GM21737 (cell line): ENCODE data around the gene ZNF142.
A peak's percentile ranks its signal among the peaks of the same experiment; 100 is the strongest.

ENCODE experiments used
- ATAC-seq: cut with Tn5 transposase; IDR thresholded peaks from one replicate; pipeline ENCODE4 v1.9.1; 2021; ENCODE audit warnings: mild to moderate bottlenecking, moderate library complexity; ENCODE audit not compliant: unreplicated experiment

ZNF142 gene

DNA sequence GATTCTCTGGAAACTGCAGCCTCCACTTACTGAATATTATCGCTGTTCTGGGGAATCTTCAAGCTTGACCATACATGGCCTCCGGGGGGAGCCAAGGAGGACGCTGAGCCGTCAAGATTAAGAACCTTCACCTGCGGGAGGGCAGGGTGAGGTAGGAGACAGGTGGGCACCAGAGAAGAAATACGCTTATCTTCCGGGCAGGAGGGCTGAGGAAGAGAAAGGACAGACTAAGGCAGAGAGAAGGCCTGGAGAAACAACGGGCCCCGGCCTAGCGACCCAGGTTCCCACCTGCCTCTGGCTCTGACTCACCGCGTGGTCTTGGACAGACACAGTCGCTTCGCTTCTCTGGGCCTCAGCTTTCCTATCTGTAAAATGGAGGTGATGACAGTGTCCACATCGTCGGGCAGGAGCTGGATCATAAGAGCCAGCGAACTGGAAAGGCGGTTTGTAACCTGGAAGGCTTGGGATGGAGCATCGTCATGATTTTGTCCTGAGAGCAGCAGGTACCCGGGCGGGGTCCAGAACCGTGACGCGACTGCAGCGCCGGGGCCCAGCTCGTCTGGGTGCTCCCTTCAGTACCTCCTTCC, 659 bp downstream of the ZNF142 start:
- peak; percentile 36 for ATAC-seq

DNA sequence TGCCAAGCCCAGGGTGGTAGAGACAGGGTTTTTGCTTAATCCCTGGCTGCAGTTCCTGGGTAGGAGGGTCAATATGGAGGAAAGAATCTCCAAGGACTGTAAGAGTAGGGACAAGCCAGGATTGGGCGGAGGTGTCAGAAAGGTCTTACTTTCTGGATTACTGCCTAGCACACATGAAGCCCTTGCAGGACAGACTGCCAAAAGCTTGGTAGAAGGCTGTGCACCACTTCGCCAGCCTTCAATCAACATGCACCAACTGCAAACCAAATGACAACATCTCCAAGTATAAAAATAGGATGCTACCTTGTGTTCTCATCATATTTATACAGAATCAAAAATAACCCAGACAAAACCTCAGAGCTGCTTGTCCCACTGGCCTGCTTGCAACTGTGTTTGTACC, 3.7 kb downstream of the ZNF142 start:
- no peak for ATAC-seq

DNA sequence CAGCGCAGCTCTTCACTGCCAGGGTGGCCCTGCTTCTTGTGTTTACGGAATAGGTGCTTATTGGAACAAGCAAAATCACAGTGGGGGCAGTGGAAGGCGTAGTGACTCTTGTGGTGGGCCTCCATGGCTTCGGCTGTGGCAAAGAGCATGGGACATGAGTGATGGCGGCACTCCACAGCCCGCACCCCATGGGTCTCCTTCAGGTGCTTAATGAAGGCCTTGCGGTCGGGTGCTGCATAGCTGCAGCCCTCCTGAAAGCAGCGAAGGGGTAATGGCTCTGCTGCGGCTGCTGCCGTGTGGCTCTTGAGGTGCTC, 10.7 kb downstream of the ZNF142 start:
- ATAC-seq, result no peak

DNA sequence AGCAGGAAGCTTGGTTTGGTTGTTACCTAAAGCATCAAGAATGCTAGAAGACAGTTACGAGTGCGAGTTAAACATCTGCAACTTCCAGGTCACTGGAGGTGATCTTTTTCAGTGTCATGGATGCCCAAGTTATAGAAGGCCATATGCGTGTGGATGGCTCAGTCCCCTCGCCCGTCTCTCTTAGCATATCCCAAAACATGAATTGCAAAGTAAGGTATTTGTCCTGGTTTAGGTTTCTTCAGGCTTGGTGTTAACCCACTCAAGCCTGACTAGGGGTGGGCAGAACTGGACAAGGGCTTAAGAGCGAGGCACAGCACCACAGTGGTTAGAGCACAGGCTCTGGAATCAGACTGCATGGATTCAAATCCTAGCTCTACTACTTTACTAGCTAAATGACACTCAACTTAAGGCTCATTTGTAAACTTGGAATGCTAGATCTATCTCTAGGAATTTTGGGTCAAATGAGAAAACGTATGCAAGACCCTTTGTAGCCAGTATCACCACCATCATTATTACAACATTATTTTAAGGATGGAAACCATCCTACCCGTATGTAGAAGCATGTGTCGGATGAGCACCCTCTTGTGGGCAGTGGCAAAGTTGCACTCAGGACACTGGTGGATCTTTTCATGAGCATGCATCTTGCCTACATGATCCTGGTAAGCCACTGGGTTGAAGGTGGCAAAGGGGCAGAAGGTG, 11.2 kb downstream of the ZNF142 start:
- no peak for ATAC-seq

DNA sequence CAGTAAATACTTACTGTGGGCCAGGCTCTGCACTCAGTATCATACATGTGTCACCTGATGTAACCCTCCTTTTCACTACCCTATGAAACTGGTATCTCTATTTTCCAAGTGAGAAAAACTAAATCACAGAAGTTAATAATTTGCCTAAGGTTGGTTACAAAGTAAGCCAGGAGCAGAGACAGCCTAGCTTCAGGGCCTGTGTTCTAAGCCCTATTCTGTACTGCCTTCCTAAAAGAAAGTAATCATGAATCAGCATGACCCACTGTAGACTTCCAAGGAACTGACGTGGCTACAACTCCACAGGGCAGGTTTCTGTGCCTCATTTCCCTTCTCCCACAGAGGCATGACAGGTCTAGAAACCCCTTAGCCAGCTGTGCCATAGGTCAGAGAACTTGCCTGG, 14.3 kb downstream of the ZNF142 start:
- ATAC-seq, result peak; percentile 74

DNA sequence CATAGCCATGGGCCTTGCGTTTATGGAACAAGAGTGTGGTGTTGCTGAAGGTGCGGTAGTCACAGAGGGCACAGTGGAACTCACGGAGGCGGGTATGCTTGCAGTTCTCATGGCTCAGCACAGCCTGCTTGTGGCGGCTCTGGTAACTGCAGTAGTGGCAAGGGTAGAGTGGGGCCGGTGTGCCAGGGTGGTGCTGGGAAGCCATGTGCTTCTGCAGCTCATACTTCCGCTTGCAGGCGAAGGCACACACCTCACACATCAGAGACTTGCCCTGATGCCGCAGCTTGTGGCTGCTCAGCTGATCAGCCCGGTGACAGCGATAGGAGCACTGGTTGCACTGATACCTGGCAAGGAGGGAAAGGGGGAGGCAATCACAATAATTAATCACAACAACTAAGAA, 14.7 kb downstream of the ZNF142 start:
- no peak for ATAC-seq

DNA sequence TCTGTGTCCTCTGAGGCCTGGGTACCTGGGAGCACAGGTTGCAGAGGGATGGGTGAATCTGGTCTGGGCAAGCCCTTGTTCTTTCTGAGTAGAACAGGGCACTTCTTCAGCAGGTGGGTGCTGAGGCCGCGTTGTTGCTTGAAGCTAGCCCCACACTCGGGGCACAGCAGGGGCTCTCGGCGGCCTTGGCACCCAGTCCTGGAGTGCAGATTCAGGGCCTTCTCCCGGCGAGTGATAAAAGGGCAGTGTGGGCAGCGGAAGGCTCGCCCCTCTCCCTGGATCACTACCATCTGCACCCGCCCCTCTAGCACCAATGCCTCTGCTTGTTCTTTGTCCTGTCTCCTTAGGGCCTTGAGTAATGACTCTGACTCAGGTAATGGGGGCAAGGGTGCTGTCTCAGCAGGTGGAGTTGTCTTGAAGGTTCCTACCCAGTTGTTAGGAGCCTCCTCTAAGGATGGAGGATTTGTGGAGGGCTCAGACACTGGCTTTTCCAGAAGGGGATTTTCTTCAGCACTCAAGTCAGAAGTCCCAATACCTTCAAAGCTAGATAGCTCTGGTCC, 15.6 kb downstream of the ZNF142 start:
- no peak for ATAC-seq

DNA sequence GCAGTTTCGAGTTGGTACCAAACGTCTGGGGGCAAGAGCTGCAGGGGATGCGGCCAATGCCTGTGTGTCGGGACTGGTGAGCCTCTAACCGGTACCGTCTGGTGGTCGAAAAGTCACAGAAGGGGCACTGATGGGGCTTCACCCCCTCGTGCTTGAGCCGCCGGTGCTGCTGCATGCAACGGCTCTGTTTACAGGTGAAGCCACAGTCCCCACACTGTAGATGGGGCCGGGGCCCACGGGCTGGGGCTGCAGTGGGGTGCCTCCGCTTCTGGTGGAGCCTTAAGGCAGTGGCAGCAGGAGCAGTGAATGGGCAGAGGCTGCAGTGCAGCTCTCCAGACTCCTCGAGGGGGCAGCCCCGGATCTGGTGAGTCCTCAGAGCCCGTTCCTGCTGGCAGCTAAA, 16.6 kb downstream of the ZNF142 start:
- no peak for ATAC-seq

DNA sequence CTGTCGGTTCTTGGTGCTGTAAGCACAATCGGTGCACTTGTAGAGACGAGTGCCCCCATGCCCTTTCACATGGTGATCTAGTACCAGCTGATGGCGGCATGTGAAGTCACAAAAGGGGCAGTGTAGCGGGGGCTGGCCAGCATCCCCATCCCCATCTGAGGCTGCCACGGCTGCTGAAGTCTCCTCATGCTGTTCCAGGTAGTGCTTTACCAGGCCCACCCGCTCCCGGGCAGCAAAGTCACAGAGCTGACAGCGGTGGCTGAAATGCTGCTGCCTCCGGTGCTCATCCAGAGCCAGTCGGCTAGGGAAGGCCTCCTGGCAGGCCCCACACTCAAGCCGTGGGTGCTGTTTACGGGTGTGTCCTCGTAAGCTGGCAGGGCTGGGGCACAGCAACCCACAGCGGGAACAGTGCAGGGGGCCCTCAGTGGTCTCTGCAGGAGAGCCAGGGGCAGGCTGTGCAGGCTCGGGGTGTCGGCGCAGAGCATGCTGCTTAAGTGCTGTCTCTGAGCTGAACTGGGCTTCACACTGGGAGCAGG, 17.2 kb downstream of the ZNF142 start:
- no peak for ATAC-seq

DNA sequence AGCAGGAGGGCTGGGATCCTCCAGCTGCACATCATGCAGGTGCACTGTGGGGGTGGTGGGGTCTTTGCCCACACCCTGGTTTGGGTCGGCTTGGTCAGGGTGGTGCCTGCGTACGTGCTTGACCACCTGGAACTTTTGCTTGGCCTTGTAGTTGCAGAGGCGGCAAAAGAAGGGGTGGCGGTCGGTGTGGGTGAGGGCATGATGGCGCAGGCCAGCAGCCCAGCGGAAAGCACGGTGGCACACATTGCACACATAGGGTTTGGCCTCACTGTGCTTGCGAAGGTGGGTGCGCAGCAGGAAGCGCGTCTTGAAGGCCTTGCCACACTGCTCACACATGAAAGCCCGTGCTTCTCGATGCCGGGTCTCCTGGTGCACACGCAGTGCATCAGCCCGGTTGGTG, 21.1 kb downstream of the ZNF142 start:
- no peak for ATAC-seq

DNA sequence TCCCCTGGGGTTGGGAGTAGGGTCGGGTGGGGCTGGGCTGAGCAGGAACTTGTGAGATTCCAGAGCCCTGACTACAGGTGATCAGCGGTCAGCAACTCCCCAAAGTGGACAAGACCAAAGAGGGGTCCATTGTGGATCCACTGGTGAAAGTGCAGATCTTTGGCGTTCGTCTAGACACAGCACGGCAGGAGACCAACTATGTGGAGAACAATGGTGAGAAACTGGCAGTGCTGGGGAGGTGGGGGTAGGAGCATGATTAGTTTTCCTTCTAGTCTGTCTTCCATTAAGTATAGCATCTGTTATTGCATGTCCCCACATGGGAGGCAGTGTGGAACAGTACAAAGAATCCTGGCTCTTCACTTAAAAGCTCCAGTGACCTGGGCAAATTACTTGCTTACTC, 23.7 kb downstream of the ZNF142 start:
- ATAC-seq, result no peak

DNA sequence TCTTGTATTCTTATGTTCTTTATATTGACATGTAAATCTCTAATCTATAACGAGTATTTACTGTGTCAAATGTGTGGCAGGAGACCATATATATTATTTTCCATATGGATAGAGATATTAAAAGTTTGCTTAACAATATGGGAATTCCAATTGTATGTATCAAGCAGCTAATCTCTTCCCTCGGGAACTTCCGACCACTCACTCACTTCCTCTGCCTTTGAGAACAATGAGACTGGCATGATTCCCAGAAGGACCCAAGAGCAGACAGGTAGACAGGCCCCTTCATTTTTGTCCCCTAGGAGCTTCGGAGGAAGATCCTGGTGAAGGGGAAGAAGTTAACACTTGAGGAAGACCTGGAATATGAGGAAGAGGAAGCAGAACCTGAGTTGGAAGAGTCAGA, 27.6 kb downstream of the ZNF142 start:
- ATAC-seq, result no peak

DNA sequence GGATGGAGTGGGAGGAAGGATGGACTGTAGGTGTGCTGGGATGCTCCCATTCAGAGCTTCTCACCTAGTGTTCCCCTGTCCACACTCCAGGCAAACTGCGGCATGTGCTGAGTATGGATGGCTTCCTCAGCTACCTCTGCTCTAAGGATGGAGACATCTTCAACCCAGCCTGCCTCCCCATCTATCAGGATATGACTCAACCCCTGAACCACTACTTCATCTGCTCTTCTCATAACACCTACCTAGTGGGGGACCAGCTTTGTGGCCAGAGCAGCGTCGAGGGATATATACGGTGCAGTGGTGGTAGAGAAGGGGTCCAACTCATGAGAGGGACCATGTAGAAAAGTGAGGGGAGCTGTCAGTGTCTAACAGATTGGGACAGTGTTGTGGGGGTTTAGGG, 31.5 kb downstream of the ZNF142 start:
- no peak for ATAC-seq

DNA sequence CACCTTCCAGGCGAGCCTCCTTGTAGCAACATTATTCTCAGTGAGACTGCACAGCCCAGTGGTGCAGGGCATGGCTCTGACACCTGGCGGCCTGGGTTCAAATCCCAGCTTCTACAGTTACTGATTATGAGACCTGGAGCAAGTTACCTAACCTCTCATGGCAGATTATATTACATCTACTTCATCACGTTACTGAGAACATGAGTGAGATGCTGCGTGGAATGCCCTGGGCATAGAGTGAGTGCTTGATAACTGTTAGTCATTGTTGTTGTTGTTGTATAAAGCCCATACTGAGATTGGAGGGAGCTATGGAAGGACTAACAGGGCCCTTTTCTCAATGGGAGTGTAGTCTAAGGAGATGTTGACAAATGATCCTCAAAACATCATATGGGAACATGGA, 33.1 kb downstream of the ZNF142 start:
- ATAC-seq, result no peak

DNA sequence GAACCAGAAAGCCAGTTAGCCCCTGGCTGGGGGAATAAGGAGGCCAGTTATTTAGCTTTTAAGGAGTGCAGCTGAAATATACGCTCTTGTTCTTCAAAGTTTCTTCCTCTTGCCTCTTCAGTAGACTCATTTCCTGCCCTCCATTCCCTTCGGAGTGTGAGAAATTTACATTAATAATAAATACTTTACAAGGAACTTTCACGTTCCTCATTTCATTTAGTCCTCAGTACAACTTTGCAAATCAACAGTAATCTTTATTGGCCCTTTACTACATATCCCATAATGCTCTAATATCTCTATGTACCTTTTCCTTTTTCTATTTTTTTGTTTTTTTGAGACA, 36.1 kb downstream of the ZNF142 start:
- no peak for ATAC-seq

DNA sequence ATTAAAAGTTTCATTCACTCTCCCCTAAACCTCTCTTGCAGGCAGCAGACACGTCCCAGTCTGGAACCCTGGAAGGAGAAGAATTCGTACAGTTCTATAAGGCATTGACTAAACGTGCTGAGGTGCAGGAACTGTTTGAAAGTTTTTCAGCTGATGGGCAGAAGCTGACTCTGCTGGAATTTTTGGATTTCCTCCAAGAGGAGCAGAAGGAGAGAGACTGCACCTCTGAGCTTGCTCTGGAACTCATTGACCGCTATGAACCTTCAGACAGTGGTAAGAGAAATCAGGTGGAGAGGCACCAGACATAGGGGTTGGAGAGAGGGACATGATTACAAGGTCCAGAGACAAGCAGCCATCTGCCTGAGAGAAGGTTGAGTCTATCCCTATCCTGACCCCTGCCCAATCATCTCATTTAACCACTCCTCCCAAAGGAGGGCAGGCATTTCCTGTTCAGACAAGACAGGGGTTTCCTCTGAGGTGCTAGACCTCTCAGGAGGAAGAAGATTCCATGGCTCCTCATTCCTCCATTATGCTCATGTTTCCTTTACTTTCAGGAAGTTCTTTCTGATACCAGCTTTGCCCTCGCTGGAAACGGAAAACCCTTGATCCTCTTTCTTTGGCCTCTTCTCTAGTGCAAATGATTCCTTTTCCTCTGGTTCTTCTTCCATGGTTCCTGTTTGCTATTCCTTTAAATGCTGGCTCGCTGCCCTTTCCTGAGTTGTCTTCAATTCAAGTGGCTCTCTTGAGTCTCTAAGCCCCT, 36.6 kb downstream of the ZNF142 start:
- no peak for ATAC-seq

DNA sequence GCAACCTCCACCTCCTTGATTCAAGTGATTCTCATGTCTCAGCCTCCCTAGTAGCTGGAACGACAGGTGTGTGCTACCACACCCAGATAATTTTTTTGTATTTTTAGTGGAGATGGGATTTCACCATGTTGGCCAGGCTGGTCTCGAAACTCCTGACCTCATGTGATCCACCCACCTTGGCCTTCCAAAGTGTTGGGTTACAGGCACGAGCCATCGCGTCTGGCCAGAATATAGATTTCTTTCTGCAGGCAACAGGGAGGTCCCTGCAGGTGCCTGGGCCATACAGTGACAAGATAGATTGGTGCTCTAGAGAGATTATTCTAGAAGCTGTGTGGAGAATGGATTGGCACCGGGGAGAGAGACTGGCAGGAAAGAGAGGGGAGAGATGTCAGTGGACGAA, 38.4 kb downstream of the ZNF142 start:
- no peak for ATAC-seq

DNA sequence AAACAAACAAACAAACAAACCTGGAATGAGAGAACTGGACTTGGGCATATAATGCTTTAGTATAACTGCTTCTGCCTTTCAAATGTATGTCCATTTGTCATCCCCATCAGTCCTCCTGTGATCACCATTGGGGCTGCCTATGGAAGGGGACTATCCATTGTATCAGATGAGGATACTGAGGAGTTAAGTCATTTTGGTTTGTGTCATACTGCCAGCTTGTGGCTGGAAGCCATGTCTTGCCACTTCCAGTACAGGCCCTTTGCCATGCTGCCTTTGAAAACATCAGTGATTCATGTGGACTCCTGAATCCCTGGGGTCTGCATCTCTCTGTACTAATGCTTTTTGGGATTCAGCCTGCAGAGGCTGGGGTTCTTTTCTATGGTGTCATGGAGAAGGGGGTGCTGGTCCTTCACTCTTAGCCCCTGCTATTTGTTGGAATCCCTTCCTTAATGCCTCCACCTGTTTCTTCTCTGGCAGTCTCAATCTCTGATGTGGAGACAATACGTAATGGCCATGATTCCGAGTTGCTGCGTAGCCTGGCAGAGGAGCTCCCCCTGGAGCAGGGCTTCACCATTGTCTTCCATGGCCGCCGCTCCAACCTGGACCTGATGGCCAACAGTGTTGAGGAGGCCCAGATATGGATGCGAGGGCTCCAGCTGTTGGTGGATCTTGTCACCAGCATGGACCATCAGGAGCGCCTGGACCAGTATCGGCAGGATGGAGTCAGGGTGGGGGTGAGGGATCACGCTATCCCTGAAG, 41.1 kb downstream of the ZNF142 start:
- ATAC-seq, result no peak

DNA sequence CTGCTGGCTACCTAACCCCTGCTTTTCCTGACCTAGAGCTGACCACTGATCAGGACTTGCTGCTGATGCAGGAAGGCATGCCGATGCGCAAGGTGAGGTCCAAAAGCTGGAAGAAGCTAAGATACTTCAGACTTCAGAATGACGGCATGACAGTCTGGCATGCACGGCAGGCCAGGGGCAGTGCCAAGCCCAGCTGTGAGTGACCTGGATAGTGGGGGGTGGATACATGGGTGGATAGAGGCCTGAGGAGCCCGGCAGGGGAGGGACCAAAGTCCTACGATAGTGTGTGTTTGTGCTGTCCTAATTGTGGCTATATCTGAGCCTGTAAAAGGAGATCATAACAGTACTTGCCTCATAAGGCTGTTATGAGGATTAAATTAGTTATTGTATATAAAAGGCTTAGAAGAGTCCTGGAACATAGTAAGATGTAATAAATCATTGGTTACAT, 43.5 kb downstream of the ZNF142 start:
- ATAC-seq, result no peak

DNA sequence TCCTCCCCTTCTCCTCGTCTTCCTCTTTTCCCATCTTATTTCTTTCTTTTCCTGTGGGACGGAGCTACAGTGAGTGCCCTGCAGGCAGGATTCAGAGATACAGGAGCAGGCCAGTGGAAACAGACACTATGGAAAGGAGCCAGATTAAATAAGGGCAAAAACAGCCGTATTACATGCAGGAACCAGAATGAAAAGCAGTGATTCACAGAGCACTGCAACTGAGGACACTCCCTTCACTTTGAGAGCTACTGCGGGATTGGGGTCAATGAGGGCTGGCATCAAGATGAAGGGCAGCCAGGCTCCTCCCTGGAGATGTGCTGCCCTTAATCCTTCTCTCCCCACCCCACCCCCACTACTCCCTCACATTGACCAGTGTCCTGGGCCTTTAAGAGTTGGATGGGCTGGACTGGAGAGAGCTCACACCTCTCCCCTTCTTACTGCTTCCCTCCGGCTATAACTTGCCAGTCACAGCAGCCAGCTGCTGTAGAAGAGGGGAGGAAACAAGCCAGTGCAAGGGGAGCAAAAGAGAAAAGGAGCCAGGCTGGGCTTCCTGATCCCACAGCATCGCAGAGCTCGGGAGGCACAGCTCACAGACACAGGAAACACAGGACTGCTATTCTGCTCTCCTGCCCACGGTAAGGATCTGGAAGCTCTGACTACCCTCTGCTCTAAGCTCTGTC, 51.8 kb downstream of the ZNF142 start, which contains the start of gene PLCD4:
Gene PLCD4 (plus strand): TSS at position 464 of the 680 bp plus-strand sequence. CDS start 7,841 bp downstream, outside the sequence.
- ATAC-seq, result no peak
